Embryonic facial prominence (tissue), 1 donor: Measurements from ENCODE around the gene CHEK1.

Experiments used
- DNase-seq: peaks from one replicate; pipeline ENCODE4 v3.0.0-alpha.2; 2016; ENCODE audit errors: extremely low spot score

The CHEK1 gene

DNA sequence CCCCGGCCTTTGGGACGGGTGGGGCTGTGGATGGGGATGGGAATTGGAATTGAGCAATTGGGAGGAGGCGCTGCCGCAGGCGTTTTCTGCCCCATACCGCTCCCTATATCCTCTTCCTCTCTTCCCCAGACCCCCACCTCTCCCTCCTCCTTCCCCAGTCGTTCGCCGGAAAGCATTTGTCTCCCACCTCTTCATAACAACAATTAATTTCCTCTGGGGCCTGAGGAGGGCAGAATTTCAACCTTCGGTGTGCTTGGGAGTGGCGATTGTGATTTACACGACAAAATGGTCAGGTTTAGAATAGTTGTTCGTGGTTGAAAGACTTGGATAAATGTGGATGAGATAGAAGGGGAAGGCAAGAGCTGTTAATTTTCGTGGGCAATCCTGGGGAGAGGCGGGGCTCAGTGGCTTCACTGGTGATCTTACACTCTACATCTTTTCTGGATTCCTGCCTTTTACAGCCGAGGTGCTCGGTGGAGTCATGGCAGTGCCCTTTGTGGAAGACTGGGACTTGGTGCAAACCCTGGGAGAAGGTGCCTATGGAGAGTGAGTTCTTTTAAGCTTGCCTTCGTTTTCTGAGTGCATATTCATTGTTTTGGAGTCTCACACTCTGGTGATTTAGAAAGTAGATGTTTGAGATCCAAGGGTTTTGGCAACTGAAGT is 1.5 kb downstream of the CHEK1 start:
- peak; percentile 40 for DNase-seq

DNA sequence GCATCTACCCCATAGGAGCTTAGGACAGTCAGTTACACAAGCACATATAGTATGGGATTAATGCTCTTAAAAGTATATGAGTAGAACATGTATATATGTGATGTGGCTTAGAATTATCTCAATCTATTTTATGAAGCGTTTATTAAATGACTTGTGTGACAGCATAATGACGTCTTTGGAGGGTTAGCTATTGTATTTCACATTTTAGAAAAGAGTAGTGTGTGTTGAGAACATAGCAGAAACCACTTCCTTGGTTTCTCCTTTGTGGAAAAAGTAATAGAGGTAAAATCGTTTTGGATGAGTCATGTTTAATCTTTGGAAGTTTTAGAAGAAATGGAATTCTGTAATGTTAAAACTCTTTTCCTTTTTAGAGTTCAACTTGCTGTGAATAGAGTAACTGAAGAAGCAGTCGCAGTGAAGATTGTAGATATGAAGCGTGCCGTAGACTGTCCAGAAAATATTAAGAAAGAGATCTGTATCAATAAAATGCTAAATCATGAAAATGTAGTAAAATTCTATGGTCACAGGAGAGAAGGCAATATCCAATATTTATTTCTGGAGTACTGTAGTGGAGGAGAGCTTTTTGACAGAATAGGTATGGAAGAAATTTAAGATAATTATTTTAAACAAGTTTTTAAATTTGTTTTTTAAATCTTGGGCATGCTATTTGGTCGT is 2.4 kb downstream of the CHEK1 start:
- no peak for DNase-seq

DNA sequence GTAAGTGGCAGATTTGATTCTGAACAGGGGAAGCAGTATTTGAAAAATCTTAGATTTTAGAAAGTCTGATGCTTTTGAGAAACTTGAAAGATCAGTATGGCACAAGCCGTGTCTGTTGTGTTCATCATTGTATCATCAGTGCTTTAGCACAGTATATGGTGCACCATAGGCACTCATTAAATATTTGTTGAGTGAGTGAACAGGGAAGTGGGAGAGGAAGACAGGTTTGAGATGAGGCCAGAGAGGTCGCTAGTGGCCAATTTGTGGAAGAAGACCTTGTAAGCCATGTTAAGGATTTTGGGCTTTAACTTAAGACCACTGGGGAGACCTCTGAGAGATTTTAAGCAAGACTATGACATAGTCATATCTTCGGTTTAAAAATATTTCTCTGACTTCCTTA is 12.9 kb downstream of the CHEK1 start:
- DNase-seq = no peak

DNA sequence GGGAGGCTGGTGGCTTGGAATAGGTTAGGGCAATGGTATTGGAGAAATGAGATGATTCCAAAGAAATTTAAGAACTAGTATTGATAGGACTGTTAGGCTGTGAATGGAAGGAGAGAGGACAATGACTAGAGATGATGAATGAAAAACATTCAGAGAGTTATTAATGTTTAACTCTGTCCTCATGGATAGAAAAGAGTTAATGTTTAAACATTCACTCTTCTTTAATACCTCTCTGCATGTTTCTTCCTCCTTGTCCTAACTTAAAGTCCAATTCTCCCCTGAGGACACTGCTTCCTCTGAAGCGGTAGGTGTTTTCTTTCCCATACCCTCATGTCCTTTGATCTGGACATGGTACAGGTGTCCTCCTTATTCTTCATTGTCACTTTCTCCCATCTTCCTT is 13.4 kb downstream of the CHEK1 start:
- no peak for DNase-seq

DNA sequence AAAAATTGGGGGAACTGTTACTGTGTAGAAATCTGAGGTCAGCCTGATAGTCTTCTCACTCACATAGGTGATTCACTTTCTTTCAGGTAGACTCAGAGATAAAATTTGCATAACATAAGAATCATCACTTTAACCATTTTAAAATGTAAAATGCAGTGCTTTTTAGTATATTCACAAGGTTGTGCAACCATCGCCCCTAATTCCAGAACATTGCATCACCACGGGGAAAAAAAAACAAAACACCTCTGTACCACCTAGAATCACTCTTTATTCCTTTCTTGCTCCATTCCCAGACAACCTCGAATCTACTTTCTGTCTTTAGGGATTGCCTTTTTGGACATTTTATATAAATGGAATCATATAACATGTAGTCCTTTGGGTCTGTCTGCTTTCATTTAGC is 20.9 kb downstream of the CHEK1 start:
- no peak for DNase-seq

DNA sequence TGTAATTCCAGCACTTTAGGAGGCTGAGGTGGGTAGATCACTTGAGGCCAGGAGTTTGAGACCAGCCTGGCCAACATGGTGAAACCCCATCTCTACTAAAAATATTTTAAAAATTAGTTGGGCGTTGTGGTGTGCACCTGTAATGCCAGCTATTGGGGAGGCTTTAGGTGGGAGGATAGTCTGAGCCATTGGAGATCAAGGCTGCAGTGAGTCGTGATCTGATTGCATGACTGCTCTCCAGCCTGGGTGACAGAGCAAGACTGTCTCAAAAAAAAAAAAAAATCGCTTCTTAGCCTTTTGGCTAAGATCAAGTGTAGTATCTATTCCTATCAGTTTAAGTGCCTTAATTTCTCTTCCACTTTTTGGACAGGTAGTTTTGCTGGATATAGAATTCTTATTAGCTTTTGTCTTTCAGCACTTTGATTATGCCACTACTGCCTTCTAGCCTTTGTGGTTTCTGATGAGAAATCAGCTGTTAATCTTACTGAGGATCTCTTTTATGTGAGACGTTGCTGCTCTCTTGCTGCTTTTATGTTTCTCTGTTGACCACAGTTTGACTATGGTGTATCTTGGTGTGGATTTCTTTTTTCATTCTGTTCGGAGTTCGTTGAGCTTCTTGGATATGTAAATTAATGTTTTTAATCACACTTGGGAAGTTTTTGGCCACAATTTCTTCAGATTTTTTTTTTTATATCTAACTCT is 24.7 kb downstream of the CHEK1 start:
- no peak for DNase-seq

DNA sequence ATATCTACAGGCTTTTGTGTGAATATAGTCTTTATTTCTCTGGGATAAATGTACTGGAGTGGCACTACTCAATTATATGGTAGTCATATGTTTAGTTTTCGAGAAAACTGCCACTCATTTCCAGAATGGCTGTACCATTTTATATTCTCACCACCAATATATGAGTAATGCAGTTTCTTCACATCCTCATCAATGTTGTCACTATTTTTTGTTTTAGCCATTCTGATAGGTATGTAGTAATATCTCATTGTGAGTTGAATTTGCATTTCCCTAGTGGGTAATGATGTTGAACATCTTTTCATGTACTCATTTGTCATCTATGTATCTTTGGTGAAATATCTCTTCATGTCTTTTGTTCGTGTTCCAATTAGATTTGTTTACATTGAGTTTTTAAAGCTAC is 37.7 kb downstream of the CHEK1 start:
- DNase-seq = no peak

DNA sequence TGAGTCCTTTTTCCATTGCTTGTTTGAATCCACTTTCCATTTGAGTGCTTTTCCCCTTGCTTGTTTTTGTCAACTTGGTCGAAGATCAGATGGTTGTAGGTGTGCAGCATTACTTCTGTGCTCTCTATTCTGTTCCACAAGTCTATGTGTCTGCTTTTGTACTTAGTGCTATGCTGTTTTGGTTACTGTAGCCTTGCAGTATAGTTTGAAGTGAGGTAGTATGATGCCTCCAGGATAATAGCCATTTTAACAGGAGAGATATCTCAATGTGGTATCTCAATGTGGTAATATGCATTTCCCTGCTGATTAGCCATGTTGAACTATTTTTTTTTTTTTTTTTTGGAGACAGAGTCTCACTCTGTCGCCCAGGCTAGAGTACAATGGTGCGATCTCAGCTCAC is 38.9 kb downstream of the CHEK1 start:
- no peak for DNase-seq

DNA sequence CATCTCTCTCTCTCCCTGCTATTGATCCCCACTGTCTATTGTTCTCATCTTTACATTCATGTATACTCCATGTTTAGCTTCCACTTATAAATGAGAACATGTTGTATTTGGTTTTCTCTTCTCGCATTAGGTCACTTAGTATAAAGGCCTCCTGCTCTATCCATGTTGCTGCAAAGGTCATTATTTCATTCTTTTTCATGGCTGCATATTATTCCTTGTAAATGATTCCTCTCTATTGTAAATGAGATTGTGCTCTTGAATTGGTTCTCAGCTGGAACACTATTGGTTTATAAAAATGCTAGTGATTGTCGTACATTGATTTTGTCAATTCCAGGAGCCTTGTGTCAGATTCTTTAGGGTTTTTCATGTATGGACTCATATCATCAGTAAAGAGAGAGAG is 42.2 kb downstream of the CHEK1 start:
- DNase-seq = no peak

DNA sequence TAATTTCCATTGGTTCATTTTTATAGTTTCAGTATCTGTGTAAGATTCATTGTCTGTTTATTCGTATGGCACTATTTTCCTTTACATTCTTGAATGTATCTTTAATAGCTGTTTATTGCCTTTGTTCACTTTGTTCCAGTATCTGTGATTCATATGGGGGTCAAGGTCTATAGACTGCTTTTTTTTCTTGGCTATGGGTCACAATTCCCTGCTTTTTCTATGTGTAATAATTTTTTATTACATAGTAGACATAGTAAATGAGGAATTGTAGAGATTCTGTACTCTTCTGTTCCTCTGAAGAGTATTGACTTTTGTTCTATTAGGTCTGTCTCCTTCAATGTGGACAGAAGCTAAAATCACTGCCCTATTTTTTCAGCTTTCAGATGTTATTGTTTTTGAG is 45.2 kb downstream of the CHEK1 start:
- no peak for DNase-seq

DNA sequence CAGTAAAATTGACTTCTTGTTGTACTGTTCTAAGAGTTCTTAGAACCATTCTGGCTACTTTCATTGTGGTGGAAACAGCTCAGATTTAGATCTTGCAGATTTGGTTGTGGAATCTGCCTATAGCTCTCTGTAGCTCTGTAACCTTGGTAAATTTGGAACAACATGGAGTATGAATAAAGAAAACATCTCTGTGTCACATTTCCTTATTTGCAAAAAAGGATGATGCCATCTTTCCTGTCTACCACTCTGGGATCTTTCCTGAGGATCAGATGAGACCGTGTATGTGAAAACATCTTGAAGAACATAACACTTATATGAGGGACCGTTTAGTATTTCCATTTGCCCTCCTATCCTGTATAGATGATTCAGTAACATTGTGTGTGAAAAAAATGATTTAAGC is 46.6 kb downstream of the CHEK1 start:
- no peak for DNase-seq

DNA sequence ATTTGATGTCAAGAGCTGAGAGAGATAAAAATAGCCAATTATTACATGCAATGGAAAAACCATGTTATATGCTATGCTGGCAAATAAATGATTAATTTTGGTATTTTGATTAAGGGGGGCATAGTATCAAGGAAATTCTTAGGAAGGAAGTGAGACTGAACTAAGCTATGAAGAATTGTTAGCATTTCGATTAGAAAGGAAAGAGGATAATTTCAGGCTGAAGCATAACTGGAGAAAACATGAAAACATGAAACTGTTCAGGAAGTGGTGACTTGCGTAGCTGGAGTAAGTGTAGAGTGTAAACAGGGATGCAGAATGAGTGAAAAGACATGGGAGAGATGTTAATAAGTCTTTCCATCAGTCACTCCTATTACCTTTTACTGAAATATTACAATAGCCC is 49.2 kb downstream of the CHEK1 start:
- no peak for DNase-seq

DNA sequence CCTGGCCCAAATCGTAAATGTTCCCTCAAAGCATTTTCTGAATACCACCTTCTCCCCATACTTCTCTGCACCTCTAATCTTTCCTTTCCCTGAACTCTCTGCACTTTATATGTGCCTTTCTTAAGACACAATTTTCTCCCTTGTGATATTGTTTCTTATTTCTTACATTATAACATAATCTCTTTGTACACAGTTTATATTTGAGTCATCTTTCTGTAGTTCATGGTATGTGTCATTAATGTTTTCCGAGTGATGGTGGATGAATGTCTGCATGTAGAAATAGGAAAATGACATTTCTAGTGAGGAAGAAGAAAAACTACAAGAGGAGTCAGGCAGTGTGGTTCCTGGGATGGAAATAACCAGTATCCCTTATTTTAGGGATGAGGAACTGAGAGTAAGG is 50.2 kb downstream of the CHEK1 start:
- no peak for DNase-seq

DNA sequence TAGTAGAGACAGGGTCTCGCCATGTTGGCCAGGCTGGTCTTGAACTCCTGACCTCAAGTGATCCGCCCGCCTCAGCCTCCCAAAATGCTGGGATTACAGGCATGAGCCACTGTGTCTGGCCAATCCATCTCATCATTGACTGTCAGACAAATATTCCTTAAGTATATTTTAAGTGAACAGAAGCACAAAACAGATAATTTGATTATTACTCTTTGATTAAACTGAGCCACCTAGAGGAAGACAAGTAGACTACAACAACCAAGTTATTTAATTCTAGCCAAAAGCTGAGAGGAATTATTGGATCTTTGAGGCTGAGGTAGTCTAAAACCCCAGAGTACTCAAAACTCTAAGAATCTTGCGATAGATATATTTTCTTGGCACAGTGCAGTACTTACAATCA is 54.4 kb downstream of the CHEK1 start:
- DNase-seq = no peak

DNA sequence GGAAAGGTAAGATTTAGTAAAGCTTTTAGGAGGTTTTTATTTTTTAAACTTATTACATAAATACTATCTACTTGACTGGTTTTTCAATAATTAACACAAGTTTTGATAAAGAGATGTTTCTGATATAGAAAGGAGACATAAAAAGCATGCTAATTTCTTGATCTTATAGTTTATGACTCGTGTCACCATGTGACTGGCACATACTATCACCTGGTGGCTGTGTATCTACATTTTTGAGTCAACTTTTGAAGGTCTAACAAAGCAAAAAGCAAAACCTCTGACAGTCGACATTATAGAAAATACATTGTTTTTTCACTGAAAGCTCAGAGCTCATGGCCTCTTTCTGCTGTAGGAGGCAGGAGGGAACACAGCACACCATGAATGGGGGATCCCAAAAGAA is 54.9 kb downstream of the CHEK1 start:
- DNase-seq = no peak

DNA sequence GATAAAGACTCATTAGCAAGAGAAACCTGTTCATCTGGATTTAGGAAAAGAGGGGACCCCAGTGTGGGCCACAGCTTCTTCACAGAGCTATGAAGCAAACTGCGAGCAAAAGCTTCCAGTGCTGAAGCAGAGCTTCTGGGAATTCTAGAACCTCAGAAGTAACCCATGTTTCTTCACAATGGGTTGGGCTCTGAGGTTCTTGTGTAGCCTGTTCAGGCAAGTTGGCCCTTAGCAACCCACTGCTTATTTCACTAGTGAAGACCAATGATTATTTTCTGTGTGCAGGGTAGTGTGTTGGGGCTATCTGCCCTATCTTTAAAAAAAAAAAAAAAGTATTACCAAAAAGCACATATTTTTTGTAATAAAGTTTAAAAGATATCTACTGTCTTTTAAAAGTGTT is 55.8 kb downstream of the CHEK1 start, which contains the start of gene ACRV1:
Gene ACRV1, minus strand, starts transcription at position 101 of the 400 bp plus-strand sequence. Its CDS starts 67 bp downstream, at position 34.
- no peak for DNase-seq

DNA sequence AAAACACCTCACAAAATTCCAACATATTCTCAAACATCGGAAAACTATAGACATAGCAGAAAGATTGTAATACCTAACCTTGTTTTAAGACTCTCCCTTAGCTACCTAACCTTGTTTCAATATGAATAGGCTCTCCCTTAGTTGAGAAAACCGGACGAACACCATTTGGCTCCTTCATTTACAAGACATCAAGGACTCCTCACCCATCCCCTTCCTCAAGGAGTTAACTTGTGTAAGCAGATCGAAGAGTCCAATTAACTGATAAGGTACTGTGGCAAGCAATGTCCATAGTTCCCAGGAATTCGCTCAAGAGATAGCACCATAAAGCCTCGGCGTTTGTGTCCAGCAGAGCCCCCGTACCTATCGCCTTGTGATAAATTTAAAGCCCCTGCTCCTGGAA is 60.3 kb downstream of the CHEK1 start:
- no peak for DNase-seq

DNA sequence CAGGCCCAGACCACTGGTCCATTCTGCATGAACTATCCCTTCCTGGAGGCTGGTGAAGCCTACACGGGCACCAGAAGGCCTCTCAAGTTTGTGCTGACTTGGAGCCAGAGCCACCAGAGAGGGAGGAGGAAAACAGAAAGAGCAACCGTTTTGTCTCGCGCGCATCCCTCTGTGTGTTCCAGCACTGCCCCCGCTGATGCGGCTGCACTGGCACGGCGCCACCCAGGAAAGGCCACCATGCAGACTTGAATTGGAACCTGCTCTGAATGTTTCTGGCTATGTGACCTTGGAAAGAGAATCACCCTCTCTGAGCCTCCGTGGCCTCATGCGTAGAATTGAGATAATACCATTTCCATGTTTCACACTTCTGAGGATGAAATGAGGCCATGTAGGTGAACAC is 63.1 kb downstream of the CHEK1 start:
- DNase-seq = no peak

DNA sequence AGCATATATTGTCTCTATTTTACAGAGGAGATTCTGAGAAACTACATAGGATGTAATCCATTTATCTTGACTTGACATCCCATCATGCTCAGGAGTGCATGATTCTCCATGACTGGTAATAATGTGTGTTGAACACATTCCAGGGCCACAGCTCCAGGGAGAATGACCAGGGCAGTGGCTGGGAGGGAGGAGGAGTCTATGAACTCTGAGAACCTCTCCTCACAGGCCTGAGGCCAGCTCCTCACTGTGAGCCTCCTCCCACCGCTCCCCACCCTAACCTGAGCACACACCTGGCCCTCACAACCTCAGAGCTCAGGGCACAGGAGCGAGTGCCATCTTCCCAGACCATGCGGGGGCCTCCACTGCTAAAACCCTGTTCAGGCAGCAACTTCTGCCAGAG is 63.7 kb downstream of the CHEK1 start:
- no peak for DNase-seq

DNA sequence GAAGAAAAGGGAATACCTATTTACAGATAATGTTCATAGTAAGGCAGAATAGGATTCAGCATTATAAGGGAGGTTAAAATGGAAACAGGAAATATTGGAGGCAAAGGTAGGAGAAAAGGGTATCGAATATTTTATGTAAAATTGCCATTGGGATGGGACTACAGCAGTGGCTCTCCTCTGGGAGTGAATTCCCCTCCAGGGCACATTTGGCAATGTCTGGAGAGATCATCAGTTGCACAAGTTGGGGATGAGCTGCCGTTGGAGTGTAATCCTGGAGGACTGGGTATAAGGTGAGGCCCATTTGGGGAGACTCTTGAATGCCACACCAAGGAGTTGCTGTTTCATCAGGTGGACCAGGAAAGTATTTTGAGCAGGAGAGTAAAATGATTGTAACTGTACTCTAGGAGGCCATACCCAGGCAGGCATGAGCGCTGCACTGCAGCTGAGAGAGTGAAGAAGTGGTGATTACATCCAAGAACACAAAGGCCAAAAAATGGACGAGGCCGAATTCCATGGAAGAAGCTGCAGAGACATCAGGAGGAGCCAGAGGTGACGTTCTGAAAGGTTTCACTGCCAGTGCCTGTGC is 64.4 kb downstream of the CHEK1 start:
- no peak for DNase-seq

DNA sequence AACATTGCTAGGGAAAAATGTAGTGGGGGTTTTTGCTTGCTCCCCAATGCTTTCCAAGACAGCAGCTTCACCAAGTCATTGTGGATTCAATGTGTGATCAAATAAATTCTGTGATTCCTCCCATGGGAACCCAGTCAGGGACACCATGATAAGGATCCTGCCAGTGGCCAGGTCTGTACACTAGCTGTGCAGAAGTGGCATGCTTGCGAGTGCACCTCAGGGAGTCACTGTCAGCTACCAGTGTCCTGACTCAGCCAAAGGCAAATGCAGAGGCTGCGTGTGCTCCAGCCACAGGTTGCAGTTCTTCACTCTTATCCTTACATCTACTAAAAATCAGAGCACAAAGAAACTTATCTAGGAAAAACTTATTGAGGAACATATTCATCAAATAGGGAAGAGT is 65.0 kb downstream of the CHEK1 start:
- no peak for DNase-seq

DNA sequence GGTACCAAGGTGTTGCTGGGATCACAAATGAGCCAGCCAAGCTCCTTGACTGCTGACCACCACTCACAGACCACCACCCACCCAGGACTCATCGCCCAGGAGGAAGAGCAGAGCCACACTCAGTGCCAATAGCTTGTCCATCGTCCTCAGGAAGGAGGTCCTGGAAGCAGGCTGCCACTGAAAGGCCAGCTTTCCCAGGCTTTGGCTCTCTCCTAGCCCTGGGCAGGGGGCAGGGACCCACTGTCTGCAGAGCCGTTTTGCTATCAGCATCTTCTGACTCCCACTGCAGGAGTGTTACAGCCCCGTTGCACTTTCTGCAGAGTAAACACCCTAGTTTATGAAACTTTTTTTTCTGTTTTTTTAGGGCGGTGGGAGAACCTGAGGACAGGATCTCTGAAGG is 67.9 kb downstream of the CHEK1 start:
- DNase-seq = no peak

DNA sequence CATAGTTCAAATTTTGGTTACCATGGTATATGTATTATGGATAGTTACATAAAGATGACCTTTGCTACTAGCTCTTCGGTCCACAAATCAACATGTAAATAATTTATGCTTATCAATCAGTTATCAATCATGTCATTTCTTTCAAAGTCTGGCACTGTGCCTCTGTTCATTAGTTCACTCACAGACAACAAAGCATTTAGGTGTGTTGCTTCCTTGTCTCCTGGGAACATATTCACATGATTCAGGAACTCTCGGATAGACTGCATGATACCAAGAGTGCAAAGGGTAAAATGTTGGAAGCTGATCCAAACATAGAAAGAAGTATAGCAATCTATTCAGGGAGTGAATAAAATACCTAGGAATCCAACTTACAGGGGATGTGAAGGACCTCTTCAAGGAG is 70.0 kb downstream of the CHEK1 start:
- DNase-seq = no peak
